Sciatic nerve (tissue), 2 donors: ENCODE results near the gene DLG2. TPM values are rescaled to one million over a fixed set of nuclear protein-coding genes. Genes with fewer than 3 reads are reported as not detected.
"Not testable (repeated sequence)": the region's sequence is repeated elsewhere in the genome, so short reads cannot be mapped to it uniquely, and the experiment has no call there.

ENCODE experiments used
- ATAC-seq: fragments of 200-7000 bp; cut with Tn5 transposase; one replicate; pipeline ENCODE4 v1.9.1; 2020; ENCODE audit warnings: mild to moderate bottlenecking, moderate library complexity
- DNase-seq: peaks from one replicate; pipeline ENCODE4 v3.0.0-alpha.2; 2020; ENCODE audit warnings: low spot score
- intact Hi-C: fragments of 100-400 bp; cut with DNase I; formaldehyde crosslinking; loops from one replicate; pipeline ENCODE4 v1.14.2; 2022
- total RNA-seq: library from RNA; stranded (reverse); fragmentation: NEBNext Ultra II Directional; extraction: Animal tissue kit (Norgen Biotek cat#: 25700); gene quantifications from one replicate; pipeline ENCODE4 v1.2.1, GENCODE V29; 2021
- donor health status: DM: no; HTN: no; CAD: no.
- donor health status: DM: no; HTN: no; CAD: no.

Gene DLG2
- total RNA-seq, 1 donor from 2014 or later = 17.3 TPM

- ATAC-seq (peak; percentile 100), DNase-seq (peak; percentile 92)
- intact Hi-C loops = no loop called here
Measured at GRCh38 chr11:85647604-85648299, 20.6 kb upstream of the DLG2 start, which contains the start of gene TMEM126A. TMEM126A (plus strand) TSS chr11:85647967; CDS start chr11:85650256, 2,289 bp downstream.

GRCh38 chr11:85647078-85647477, 19.9 kb upstream of the DLG2 start:
- DNase-seq = no peak
- intact Hi-C loops = no loop called here

GRCh38 chr11:85643191-85643614, 16.1 kb upstream of the DLG2 start:
- no peak for ATAC-seq
- DNase-seq = no peak

More at GRCh38 chr11:85647078-85647477, 19.9 kb upstream of the DLG2 start:
- no peak for ATAC-seq

GRCh38 chr11:85634747-85635146, 7.6 kb upstream of the DLG2 start:
- ATAC-seq (no peak), DNase-seq (no peak)
- intact Hi-C loops = no loop called here

More at GRCh38 chr11:85643191-85643614, 16.1 kb upstream of the DLG2 start:
- intact Hi-C loops = no loop called here

- ATAC-seq (no peak), DNase-seq (no peak)
- intact Hi-C loops = no loop called here
Measured at GRCh38 chr11:85628771-85629341, 1.7 kb upstream of the DLG2 start.

- DNase-seq (peak; percentile 99), ATAC-seq (peak; percentile 100)
- intact Hi-C loops = no loop called here
Measured at GRCh38 chr11:85627998-85628770, 1.0 kb upstream of the DLG2 start, which contains the start of gene TMEM126B. TMEM126B (plus strand) TSS chr11:85628593; CDS start chr11:85628608, 15 bp downstream.

GRCh38 chr11:85626496-85626895, 648 bp downstream of the DLG2 start:
- no peak for ATAC-seq
- no peak for DNase-seq
- intact Hi-C loops = no loop called here

GRCh38 chr11:85620256-85620655, 6.9 kb downstream of the DLG2 start:
- DNase-seq (no peak), ATAC-seq (no peak)
- intact Hi-C loops = no loop called here

GRCh38 chr11:85619499-85619898, 7.6 kb downstream of the DLG2 start:
- no peak for DNase-seq
- no peak for ATAC-seq
- intact Hi-C loops = no loop called here

GRCh38 chr11:85611643-85612042, 15.5 kb downstream of the DLG2 start:
- DNase-seq, intact Hi-C loops, ATAC-seq: not testable (repeated sequence)

- DNase-seq, intact Hi-C loops, ATAC-seq: not testable (repeated sequence)
Measured at GRCh38 chr11:85609286-85609685, 17.9 kb downstream of the DLG2 start.

- DNase-seq, ATAC-seq, intact Hi-C loops: not testable (repeated sequence)
Measured at GRCh38 chr11:85608621-85609020, 18.5 kb downstream of the DLG2 start.

GRCh38 chr11:85606237-85606636, 20.9 kb downstream of the DLG2 start:
- DNase-seq, intact Hi-C loops, ATAC-seq: not testable (repeated sequence)

GRCh38 chr11:85603220-85603619, 23.9 kb downstream of the DLG2 start:
- DNase-seq = no peak
- ATAC-seq = no peak
- intact Hi-C loops = no loop called here

GRCh38 chr11:85602526-85603213, 24.5 kb downstream of the DLG2 start:
- intact Hi-C loops = no loop called here
- ATAC-seq = no peak
- no peak for DNase-seq

GRCh38 chr11:85599083-85599482, 28.1 kb downstream of the DLG2 start:
- intact Hi-C loops = no loop called here
- no peak for DNase-seq
- peak; percentile 10 for ATAC-seq

- no peak for DNase-seq
- intact Hi-C loops = no loop called here
- ATAC-seq = no peak
Measured at GRCh38 chr11:85596886-85597285, 30.3 kb downstream of the DLG2 start.

GRCh38 chr11:85595285-85595884, 31.8 kb downstream of the DLG2 start:
- DNase-seq (no peak), ATAC-seq (peak; percentile 68)
- intact Hi-C loops = no loop called here
